T-cell (primary cell): ENCODE data around the gene ZNF234. TPM values are rescaled to one million over a fixed set of nuclear protein-coding genes. Genes with fewer than 3 reads are reported as not detected.
"Not testable (repeated sequence)": the region's sequence is repeated elsewhere in the genome, so short reads cannot be mapped to it uniquely, and the experiment has no call there.

Source experiments
- ATAC-seq, 4 experiments: fragments of 200-7000 bp in 3 of 4; fragments of 150-1000 bp in 1 of 4; cut with Tn5 transposase; replicated peaks in 1 of 4; 1 replicate in 3 of 4; 2 replicates in 1 of 4; pipeline ENCODE4 v1.10.0; 2021; ENCODE audit warnings: moderate library complexity in 3 of 4, mild to moderate bottlenecking in 2 of 4, moderate number of reproducible peaks in 1 of 4
- CTCF ChIA-PET, 2 donors: fragments of 300-600 bp; sonication (Branson Sonifier 250); formaldehyde crosslinking; loops; one replicate each; lab custom pipeline; 2022; ENCODE audit warnings: antibody characterized with exemption in 2 of 2; lab: Charles Lee
- POLR2A ChIA-PET, 2 donors: fragments of 300-600 bp; sonication (Branson Sonifier 250); formaldehyde crosslinking; loops; one replicate each; lab custom pipeline; 2022; ENCODE audit warnings: antibody characterized with exemption in 2 of 2; lab: Charles Lee
- DNase-seq, 35 experiments: peaks; one replicate each; pipeline versions ENCODE4 v3.0.0 to v3.0.0-alpha.2; 2013 to 2023
- H3K27ac ChIP-seq: one replicate; pipeline ENCODE4 v1.5.1; 2013; ENCODE audit warnings: low read length
- H3K27me3 ChIP-seq, 2 experiments: replicated peaks in 1 of 2; 1 replicate in 1 of 2; 2 replicates in 1 of 2; pipeline versions ENCODE4 v1.6.1 to v1.7.0; 2013; ENCODE audit warnings: low read length in 1 of 2, mixed read lengths in 1 of 2; ENCODE audit not compliant: control insufficient read depth in 2 of 2, insufficient read depth in 2 of 2; ENCODE audit errors: extremely low read depth in 1 of 2
- H3K36me3 ChIP-seq, 2 donors: 1 replicate in 1 of 2; 2 replicates in 1 of 2; pipeline versions ENCODE4 v1.6.1 to v1.7.0; 2013; ENCODE audit warnings: low read length in 1 of 2; ENCODE audit not compliant: control insufficient read depth in 2 of 2, insufficient read depth in 1 of 2; ENCODE audit errors: extremely low read depth in 1 of 2
- H3K4me1 ChIP-seq, 2 experiments: 1 replicate in 1 of 2; 2 replicates in 1 of 2; pipeline versions ENCODE4 v1.6.1 to v1.7.0; 2013; ENCODE audit warnings: low read length in 2 of 2, mixed read lengths in 1 of 2; ENCODE audit not compliant: insufficient read depth in 2 of 2, control insufficient read depth in 1 of 2; ENCODE audit errors: extremely low read depth in 1 of 2
- H3K4me3 ChIP-seq, 2 donors: 1 replicate in 1 of 2; 2 replicates in 1 of 2; pipeline versions ENCODE4 v1.5.1 to v1.7.0; 2013; ENCODE audit warnings: mild to moderate bottlenecking in 2 of 2, low read length in 1 of 2, moderate library complexity in 1 of 2; ENCODE audit not compliant: control insufficient read depth in 1 of 2; ENCODE audit errors: extremely low read depth in 1 of 2
- H3K9me3 ChIP-seq: 2 replicates; pipeline ENCODE4 v1.7.0; 2013
- H3K27ac Mint-ChIP-seq, 2 donors: one replicate each; pipeline ENCODE4 v1.8.0; 2020 to 2021; ENCODE audit warnings: mild to moderate bottlenecking in 2 of 2, mixed read lengths in 2 of 2
- H3K27me3 Mint-ChIP-seq, 2 donors: one replicate each; pipeline ENCODE4 v1.8.0; 2021 to 2022; ENCODE audit warnings: mixed read lengths in 2 of 2
- H3K36me3 Mint-ChIP-seq: one replicate; pipeline ENCODE4 v1.8.0; 2021; ENCODE audit warnings: mixed read lengths
- H3K4me1 Mint-ChIP-seq, 3 donors: one replicate each; pipeline ENCODE4 v1.8.0; 2020 to 2022; ENCODE audit warnings: mixed read lengths in 3 of 3, mild to moderate bottlenecking in 1 of 3
- H3K4me3 Mint-ChIP-seq, 3 donors: one replicate each; pipeline ENCODE4 v1.8.0; 2020 to 2022; ENCODE audit warnings: mild to moderate bottlenecking in 3 of 3, mixed read lengths in 3 of 3, moderate library complexity in 3 of 3
- H3K9me3 Mint-ChIP-seq, 3 donors: one replicate each; pipeline ENCODE4 v1.8.0; 2020 to 2022; ENCODE audit warnings: mixed read lengths in 3 of 3
- WGBS: methylation state at CpG from one replicate; pipeline ENCODE4 v1.1.5; 2013; ENCODE audit warnings: missing lambda C conversion rate; ENCODE audit not compliant: insufficient coverage; 5-methylcytosine and 5-hydroxymethylcytosine counted together
- total RNA-seq, 35 experiments: library from RNA in 6 of 35; stranded (reverse) in 6 of 35; fragments of 120-200 nt in 1 of 35; gene quantifications; one replicate each; pipeline versions ENCODE4 v1.2.1 to v1.2.4 and lab custom pipeline; 2013 to 2026

ZNF234 gene
- total RNA-seq, 5 donors from 2014 or later (not counting 1 experiment from before 2014, with no cell fraction given) = 3.3 to 21.5 (median 18.6) TPM

DNA sequence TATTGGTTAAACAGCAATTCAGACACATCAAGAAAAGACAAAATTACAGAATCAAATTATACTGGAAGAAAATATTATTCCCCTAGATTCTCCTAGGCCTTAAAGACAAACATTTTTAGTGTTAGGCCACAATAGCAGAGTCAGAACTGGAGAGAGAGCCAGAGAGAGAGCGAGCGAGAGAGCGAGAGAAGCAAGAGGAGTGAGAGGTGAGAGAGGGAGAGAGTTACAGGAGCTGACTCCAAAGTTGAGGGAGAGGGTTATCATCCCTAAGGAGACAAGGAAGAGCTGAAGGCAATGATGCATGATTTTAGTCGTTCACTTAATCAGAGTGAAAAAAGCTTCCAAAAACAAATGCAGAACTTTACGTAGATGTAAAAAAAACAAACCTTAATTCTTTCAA, 50.8 kb downstream of the ZNF234 start:
- DNase-seq (no peak), ATAC-seq (no peak)
- Mint-ChIP-seq H3K4me1 (no peaks in the 10 kb centered on the region), H3K27ac (no peak overlapping the region), H3K27me3 (peaks cover 0 to 2% of the 10 kb centered on the region in 2 donors), H3K4me3 (no peak overlapping the region), H3K36me3 (peaks cover 22% of the 10 kb centered on the region), H3K9me3 (peaks cover 25 to 66% (median 57%) of the 10 kb centered on the region in 3 donors)
- Histone ChIP-seq H3K27ac (no peak overlapping the region), H3K4me1 (no peaks in the 10 kb centered on the region), H3K27me3 (no peaks in the 10 kb centered on the region), H3K9me3 (peaks cover 3% of the 10 kb centered on the region), H3K36me3 (no peaks in the 10 kb centered on the region), H3K4me3 (no peak overlapping the region)
- ChIA-PET CTCF (no interaction called here), POLR2A (no interaction called here)
- 95% methylated on average over 3 of the region's 5 CpGs for WGBS

DNA sequence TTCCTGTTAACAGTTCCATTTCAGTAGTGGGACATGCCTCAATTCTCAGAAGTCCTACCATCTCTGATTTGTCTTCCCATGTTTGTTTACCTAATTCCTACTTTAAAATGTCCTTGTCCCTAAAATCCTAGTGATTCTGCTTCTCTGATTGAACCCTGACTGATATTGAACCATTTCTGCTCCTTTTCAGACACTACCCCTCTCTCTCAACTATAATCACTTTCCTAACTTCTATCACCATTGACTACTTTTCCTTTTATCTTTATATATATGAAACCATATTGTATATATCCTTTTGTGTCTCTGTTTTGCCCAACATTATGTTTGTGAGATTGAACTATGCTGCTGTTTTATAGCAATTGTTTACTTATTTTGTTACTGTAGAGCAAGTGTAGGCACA, 55.4 kb downstream of the ZNF234 start:
- no peaks in the 10 kb centered on the region for H3K36me3 ChIP-seq
- no peak overlapping the region for H3K27ac ChIP-seq
- ATAC-seq (no peak), DNase-seq (no peak)
- no peaks in the 10 kb centered on the region for H3K9me3 ChIP-seq
- Mint-ChIP-seq H3K4me3 (no peak overlapping the region), H3K9me3 (peaks cover 10 to 42% (median 42%) of the 10 kb centered on the region in 3 donors), H3K27ac (no peak overlapping the region), H3K4me1 (no peaks in the 10 kb centered on the region), H3K27me3 (peaks cover 0 to 7% of the 10 kb centered on the region in 2 donors), H3K36me3 (peaks cover 18% of the 10 kb centered on the region)
- peaks cover 0 to 7% of the 10 kb centered on the region in 2 experiments for H3K27me3 ChIP-seq
- no peak overlapping the region for H3K4me3 ChIP-seq
- H3K4me1 ChIP-seq = no peaks in the 10 kb centered on the region
- CTCF ChIA-PET = no interaction called here
- POLR2A ChIA-PET = no interaction called here

DNA sequence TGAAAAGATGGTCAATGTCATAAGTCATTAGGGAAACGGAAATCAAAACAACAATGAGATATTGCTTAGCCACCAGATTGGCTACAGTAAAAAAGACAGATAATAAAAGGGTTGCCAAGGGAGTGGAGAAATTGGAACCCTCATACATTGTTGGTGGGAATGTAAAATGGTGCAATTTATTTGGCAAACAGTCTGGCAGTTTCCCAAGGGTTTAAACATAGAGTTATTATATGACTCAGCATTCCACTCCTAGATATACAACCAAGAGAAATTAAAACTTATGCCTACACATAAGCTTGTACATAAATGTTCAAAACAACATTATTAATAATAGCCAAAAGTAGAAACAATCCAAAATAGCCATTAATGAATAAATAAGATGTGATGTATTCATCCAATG, 61.1 kb downstream of the ZNF234 start:
- Histone ChIP-seq H3K27me3 (peaks cover 0 to 14% of the 10 kb centered on the region in 2 experiments), H3K36me3 (no peaks in the 10 kb centered on the region), H3K4me3 (no peak overlapping the region), H3K27ac (no peak overlapping the region), H3K9me3 (peaks cover 4% of the 10 kb centered on the region), H3K4me1 (peaks cover 0 to 5% of the 10 kb centered on the region in 2 experiments)
- DNase-seq (no peak), ATAC-seq (no peak)
- POLR2A ChIA-PET = no interaction called here
- no CpG with 5 or more reads among the region's 1 CpG for whole genome bisulfite sequencing
- Mint-ChIP-seq H3K27ac (no peak overlapping the region), H3K36me3 (peaks cover 20% of the 10 kb centered on the region), H3K4me1 (peaks cover 6% of the 10 kb centered on the region in 3 donors), H3K27me3 (peaks cover 8 to 24% of the 10 kb centered on the region in 2 donors), H3K9me3 (peaks cover 10 to 26% (median 24%) of the 10 kb centered on the region in 3 donors), H3K4me3 (no peak overlapping the region)
- CTCF ChIA-PET = interaction anchor here in 1 of 2 donors (0.6 kb wide), 1 partner anchor 305 kb away, joined by 3 read pairs; no protein-coding TSS in a partner anchor

DNA sequence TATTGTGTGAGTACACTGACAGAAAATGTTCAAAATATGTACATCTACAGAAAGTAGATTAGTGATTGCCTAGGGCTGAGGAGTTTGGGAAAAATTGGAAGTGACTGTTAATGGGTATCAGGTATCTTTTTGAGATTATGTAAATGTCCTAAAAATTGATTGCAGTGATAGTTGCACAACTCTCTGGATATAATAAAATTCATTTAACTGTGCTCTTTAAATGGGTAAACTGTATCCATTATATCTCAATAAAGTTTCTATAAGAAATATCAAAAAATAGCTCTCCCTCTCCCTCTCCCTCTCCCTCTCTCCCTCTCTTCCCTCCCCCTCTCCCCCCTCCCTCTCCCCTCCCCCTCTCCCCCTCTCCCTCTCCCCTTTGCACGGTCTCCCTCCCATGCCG, 61.6 kb downstream of the ZNF234 start:
- H3K27me3 Mint-ChIP-seq = peaks cover 8 to 24% of the 10 kb centered on the region in 2 donors
- Histone ChIP-seq H3K36me3 (no peaks in the 10 kb centered on the region), H3K9me3 (peaks cover 4% of the 10 kb centered on the region), H3K4me1 (peaks cover 1 to 8% of the 10 kb centered on the region in 2 experiments), H3K27me3 (peaks cover 0 to 14% of the 10 kb centered on the region in 2 experiments), H3K27ac (no peak overlapping the region), H3K4me3 (no peak overlapping the region)
- peaks cover 10 to 24% (median 24%) of the 10 kb centered on the region in 3 donors for H3K9me3 Mint-ChIP-seq
- H3K36me3 Mint-ChIP-seq = peaks cover 19% of the 10 kb centered on the region
- no CpG with 5 or more reads among the region's 2 CpGs for WGBS
- ATAC-seq (no peak), DNase-seq (no peak)
- ChIA-PET POLR2A (no interaction called here), CTCF (interaction anchor here in 1 of 2 donors (0.6 kb wide), 1 partner anchor 304 kb away, joined by 3 read pairs; no protein-coding TSS in a partner anchor)
- no peak overlapping the region for H3K27ac Mint-ChIP-seq
- peaks cover 10 to 11% (median 10%) of the 10 kb centered on the region in 3 donors for H3K4me1 Mint-ChIP-seq
- H3K4me3 Mint-ChIP-seq = no peak overlapping the region

DNA sequence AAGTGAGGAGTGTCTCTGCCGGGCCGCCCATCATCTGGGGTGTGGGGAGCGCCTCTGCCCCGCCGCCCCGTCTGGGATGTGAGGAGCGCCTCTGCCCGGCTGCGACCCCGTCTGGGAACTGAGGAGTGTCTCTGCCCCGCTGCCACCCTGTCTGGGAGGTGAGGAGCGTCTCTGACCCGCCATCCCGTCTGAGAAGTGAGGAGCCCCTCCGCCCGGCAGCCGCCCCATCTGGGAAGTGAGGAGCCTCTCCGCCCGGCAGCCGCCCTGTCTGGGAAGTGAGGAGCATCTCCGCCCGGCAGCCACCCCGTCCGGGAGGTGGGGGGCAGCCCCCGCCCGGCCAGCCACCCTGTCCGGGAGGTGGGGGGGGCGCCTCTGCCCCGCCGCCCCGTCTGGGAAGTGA, 62.5 kb downstream of the ZNF234 start:
- ATAC-seq, H3K9me3 ChIP-seq, CTCF ChIA-PET, DNase-seq, POLR2A ChIA-PET, H3K4me1 ChIP-seq, H3K27ac ChIP-seq, H3K27ac Mint-ChIP-seq, H3K4me3 ChIP-seq, H3K4me3 Mint-ChIP-seq, H3K36me3 ChIP-seq: not testable (repeated sequence)
- 85% methylated on average over 11 of the region's 31 CpGs for WGBS
- Mint-ChIP-seq H3K27me3 (peaks cover 8 to 22% of the 10 kb centered on the region in 2 donors), H3K4me1 (peaks cover 10 to 12% (median 11%) of the 10 kb centered on the region in 3 donors), H3K36me3 (peaks cover 19% of the 10 kb centered on the region), H3K9me3 (peaks cover 10 to 24% (median 24%) of the 10 kb centered on the region in 3 donors)
- peaks cover 0 to 14% of the 10 kb centered on the region in 2 experiments for H3K27me3 ChIP-seq

DNA sequence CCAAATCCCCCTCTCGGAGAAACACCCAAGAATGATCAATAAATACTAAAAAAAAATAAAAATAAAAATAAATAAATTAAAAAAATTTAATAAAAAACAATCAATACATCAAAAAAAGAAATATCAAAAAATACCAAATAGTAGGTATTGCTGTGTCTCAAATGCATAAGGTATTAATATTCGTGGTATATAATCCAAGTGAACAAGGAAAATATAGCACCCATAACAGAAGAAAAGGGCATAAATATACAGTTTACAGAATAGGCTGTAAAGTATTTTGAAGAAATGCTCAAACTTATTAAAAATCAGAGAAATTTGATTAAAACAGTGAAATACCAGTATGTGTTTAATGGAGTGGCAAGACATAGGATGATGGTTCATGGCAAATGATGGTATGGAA, 63.4 kb downstream of the ZNF234 start:
- Histone ChIP-seq H3K27ac (no peak overlapping the region), H3K4me3 (no peak overlapping the region), H3K27me3 (peaks cover 0 to 10% of the 10 kb centered on the region in 2 experiments), H3K36me3 (no peaks in the 10 kb centered on the region), H3K4me1 (peaks cover 3 to 8% of the 10 kb centered on the region in 2 experiments), H3K9me3 (peaks cover 4% of the 10 kb centered on the region)
- WGBS = no CpG with 5 or more reads among the region's 2 CpGs
- H3K9me3 Mint-ChIP-seq = peaks cover 10 to 24% (median 24%) of the 10 kb centered on the region in 3 donors
- ATAC-seq = no peak
- H3K4me1 Mint-ChIP-seq = peaks cover 10 to 12% (median 11%) of the 10 kb centered on the region in 3 donors
- POLR2A ChIA-PET = no interaction called here
- no peak for DNase-seq
- peaks cover 8 to 19% of the 10 kb centered on the region in 2 donors for H3K27me3 Mint-ChIP-seq
- peaks cover 19% of the 10 kb centered on the region for H3K36me3 Mint-ChIP-seq
- CTCF ChIA-PET = no interaction called here
- H3K4me3 Mint-ChIP-seq = no peak overlapping the region
- no peak overlapping the region for H3K27ac Mint-ChIP-seq
